ENCODE results near the gene KCNAB1.

The KCNAB1 gene

DNA sequence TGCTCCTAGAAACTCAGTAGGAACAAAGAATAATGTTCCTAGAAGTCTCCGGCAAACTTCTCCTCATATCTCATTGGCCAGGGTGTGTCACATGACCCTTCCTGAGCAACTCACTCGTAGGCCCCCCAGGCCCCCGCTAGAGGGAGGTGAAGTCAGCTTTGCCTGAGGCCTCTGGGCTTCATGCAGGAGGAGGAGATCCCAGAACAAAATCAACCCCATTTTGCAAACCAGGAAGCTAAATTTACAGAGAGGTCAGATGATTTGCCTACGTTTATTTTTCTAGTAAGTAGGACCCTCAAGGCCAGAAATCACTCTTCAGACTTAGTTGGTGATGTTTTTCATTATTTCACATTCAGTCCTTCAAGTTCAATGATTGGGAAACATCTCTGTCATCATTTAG, 335.5 kb downstream of the KCNAB1 start:
- peak; percentile 6 for DNase-seq (ENCODE audit: low spot score)

DNA sequence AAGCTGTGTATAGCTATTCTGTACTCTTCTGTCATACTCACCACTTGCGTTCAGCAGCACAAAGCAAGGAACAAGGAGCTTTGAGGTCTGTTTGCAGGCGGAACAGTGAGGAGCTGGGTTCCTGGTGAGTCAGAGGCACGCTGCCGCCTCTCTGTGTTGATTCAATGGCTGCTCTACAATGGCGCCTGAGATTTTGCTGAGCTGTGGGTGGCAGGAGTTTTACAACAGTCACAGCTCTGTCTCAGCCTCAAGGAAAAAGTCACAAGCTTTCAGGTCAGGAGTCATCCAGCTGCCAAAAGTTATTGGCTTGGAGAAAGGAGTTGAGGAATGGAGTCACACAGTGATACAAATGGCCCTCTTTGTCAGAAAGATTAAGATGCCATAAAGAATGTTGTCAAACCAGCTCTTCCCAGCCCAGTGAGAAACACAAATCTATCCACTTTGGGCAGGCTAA, 336.4 kb downstream of the KCNAB1 start:
- DNase-seq (ENCODE audit: low spot score), result no peak

DNA sequence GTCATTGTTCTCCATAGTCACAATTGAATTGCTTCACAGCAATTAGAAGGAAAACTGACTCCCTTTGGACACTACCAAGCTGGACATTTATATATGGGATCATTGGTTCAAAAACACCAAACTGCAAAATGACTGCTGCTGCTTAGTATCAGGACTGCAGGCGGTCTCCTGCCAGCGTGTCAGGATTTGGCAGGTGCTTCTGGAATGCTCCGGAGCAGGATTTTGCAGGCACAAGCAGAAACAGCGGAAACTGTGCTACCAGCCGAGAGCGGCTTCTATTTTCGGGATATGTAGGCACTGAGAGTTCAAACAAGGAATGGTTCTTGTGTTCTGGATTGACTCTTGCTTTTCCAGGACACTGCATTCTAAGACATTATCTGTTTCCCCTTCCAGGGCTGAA, 339.1 kb downstream of the KCNAB1 start:
- DNase-seq (ENCODE audit: low spot score), result no peak

DNA sequence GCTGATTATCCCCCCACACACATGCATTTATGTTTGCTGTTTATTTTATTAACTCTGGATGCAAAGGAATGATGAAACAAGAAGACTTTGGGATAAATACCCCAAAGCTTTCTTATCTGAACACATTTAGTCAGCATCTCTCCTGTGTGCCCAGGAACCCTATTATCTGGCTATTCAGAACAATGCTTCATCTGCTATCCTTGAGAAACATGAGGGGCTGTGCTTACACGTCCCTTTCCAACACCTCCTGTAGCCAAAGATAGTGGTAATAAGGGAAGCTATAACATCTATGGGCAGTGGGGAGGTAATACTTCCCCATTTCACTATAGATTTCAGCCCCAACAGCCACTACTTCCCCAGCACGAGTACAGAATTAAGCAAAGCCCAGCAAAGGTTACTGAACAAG, 339.8 kb downstream of the KCNAB1 start:
- no peak for DNase-seq (ENCODE audit: low spot score)

DNA sequence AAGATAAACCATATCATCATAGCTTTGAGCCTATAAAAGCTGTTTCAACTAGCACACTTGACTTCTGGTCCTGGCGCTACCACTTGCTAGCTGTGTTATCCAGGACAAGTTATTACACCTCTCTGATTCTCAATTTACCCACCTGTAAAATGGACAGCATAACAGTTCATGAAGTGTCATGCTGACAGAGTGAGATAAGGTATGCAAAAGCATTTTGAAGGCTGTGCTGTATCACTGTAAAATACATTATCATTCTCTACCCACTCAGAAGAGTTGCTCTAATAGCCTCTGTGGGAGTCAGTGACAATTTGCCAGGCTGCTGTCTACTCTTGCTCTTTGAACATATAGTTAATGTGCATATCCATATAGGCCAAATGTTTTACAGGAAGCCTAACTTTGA, 341.5 kb downstream of the KCNAB1 start:
- DNase-seq (ENCODE audit: low spot score), result no peak

DNA sequence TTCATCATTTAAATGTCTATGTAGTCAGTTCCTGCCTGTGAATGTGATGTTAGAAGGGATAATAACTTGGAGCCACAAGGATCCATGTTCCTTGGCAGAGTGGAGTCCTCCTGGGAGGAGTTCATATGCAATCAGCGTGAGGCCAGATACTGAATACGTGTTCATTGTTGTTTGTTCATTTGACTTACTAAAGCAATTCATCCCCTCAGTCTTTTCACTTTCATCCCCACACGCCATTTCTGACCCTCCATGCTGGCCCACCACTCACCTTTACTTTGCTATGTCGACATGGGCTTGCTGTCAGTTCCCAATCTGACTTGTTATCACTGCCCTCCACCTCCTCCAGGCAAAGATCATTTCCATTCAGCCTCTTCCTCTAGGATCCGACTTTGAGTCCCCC, 342.7 kb downstream of the KCNAB1 start:
- DNase-seq (ENCODE audit: low spot score), result no peak

DNA sequence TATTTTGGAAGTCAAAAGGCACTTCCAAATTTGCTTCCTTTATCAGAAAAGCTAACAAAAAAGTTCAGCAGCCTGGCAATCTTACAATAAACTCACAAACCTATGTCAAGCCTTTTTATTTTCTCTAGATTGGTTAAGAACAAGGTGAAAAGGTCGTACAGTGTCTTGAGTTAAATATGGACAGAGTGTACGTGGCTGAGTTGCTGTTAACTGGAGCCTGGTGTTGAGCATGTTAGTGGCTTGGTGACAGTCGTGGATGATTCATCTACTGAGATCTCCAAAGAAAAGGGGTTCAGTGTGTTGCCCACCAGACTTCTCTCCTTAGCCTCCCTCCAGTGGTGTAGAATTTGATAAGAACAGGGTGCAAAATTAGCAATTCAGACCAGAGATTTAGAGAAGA, 344.8 kb downstream of the KCNAB1 start:
- DNase-seq (ENCODE audit: low spot score), result no peak

DNA sequence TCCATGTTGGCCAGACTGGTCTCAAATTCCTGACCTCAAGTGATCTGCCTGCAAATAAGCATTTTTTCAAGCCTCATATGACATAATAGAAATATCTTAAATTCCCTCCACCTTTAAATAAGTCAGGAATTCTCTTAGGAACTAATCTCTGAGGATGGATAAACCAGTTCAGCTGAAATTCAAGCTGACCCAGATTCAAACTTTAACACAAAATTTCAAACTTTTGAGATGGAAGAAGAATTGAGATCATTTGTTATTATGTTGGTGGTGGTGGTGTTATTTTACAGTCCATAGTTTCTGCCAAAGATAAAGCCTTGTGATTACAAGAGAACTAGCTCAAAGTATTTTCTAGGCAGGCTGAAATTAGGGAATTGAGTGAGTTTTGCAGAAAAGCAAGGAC, 349.1 kb downstream of the KCNAB1 start:
- DNase-seq (ENCODE audit: low spot score), result no peak

DNA sequence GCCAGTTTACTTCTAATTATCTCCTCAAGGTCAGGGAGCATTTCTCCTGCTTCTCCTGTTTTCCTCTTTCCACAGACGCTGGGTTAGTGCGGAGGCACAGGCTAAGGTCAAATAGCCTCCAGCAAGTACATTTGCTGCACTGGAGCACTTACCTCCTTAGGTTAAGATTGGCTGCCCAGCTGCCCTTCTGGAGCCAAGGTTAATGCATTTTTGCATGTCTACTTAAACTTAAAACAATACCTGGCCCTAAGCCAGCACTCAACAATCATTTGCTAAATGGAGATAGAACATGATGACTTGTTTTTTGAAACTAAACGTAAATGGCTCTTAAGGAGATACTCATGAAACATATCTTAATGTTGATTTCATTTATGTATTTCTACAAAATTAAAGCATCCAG, 351.1 kb downstream of the KCNAB1 start:
- no peak for DNase-seq (ENCODE audit: low spot score)

DNA sequence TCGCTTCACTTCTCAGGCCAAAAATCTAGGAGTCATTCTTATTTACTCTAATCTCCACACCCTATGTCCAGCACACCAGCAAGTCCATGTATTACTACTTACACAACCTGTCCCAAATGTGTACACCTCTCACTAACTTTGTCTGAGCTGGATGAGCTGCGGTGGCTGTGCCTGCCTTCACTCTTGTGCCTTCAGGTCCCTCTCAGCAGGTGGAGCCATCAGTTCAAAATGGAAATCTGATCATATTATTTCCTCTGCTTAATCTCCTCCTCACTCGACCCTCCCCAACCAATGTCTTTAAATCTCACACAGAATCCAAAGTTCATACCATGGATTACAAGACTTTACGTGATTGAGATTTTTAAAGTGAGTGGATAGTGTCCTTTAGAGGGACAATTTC, 351.8 kb downstream of the KCNAB1 start:
- DNase-seq (ENCODE audit: low spot score), result no peak

DNA sequence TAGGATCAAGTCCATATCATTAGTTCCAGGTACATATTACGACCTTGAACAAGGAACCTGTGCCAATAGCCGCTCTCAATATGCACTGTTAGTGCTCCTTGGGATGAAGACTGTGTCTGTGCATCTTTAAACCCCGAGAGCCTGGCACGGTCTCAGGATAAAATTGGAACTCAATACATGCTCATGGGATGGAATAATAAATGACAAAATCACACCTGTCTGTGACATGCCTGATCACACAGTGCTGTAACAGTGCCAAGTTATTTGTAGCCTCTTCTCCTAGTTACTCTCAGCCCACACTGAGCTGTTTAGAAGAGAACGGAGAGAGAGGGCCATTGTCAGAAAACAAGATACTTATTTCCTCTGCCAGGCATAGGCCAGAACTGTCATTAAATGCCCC, 352.3 kb downstream of the KCNAB1 start:
- no peak for DNase-seq (ENCODE audit: low spot score)

DNA sequence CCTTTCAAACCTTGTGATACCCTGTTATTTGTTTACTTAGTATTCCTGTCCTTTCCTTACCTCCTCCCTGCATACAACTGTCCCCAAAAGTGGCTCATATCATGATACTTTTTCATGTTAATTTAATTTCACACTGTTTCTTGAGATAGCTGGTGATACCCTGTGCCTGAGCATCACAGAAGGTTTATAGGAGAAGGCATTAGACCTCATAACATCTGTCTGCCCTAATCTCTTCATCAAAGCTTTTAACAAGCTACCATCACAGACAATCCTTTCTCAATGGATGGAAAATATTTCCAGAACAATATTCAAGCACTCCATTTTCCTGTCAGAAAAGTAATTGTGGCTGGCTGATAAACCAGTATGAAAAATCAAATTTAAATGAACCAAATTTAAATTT, 353.0 kb downstream of the KCNAB1 start:
- DNase-seq (ENCODE audit: low spot score), result no peak

DNA sequence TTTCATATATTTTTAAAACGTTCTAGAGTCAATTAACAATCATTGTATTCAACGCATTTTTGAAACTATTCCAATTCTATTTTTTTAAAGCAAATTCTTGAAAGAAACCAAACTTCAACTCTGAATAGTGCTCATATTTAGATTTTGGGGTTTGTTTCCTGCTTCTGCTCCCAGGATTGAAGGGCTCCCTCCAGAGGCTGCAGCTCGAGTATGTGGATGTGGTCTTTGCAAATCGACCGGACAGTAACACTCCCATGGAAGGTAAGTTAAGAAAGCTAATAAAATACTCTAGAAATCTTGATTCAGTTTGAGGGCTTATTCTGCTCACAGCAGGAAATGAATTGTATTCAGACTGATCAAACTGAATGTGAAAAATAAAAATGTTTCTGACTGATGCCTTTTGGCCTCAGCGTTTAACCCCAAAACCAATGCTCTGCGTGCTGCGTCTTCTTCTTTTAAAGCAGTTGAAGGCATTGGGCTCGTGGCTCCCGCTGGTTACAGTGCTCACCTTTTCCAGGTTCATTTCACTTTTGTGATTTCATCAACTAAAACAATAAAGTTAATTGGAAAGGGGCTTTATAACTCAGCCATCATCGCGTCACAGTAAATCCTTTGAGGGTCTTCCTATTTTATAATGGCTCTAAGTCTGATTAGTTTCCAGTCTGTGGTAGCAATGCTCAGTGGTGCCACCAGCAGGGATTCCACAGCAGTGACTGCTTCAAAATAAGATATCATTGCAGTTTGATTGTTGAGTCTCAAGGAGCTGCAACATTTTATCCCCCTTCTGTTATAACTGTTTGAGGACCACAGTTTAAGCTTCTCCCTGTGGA, 354.4 kb downstream of the KCNAB1 start:
- peak; percentile 4 for DNase-seq (ENCODE audit: low spot score)

DNA sequence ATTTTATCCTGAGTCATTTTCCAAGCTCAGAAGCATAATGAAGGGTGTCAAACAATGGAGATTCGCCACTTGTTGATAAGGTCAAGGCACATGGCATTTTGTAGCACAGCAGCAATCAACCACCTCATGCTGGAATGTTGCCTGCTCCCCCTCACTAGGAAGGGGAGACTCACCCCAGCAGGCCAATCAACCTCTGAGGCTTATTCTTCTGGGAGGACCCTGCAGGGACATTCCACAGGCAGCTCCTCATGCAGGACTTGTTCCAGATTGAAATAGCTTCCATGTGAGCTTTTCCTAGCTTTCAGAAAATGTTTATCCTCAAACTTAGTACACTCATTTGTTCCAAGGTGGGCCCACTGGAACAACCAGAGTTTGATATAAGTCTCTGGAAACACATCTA, 356.9 kb downstream of the KCNAB1 start:
- DNase-seq (ENCODE audit: low spot score), result no peak

DNA sequence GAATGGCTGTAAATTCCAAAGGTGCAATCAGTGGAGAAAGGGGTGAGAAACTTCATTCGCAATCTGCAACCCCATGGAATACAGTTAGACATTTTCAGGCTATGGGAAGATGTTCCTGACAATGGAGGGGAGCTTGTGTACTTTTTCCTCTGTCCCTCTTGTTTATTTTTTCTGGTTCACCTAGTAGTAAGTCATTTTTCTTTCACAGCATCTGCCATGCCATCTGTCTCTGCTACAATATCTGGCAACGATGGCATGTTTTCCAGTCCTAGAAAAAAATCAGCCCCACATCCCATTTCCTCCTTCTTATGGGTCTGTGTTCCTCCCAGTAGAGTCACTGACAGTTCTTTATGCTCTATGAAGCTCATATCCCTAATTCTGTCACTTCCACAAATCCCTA, 358.5 kb downstream of the KCNAB1 start:
- no peak for DNase-seq (ENCODE audit: low spot score)

DNA sequence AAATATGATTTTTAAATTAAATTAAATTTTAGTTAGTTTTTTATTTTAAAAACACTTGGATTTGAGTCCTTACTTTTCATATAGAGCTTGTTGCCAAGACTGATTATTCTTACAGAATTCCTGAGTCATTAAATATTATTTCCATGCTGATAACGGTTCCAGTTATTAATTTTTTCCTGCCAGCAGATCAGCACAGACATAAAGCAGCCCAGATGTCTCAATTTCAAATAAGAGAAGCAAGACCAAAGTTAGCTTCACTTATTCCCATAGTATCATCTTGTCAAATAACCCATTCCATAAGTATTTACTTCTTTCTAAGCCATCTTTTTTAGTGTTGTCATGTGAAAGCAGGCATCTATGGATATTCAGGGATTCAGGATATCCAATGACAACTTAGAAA, 359.2 kb downstream of the KCNAB1 start:
- no peak for DNase-seq (ENCODE audit: low spot score)

DNA sequence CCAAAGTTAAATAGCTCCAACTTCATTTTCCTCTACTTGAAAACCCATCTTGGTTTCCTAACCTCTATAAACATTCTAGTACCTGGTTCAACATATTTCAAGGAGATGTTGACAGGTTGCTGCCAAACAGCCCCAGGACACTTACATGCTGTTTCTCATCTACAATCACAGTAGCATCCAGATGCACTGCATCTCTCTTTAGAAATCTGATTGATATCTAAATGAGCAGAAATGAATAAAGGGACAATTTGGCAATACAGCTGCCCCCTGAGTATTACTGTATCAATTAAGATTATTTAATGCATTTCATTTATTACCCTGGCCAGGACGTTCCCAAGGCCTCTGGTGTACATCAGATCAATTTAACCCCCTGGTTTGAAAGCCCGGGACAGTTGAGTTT, 360.6 kb downstream of the KCNAB1 start:
- DNase-seq (ENCODE audit: low spot score), result no peak

DNA sequence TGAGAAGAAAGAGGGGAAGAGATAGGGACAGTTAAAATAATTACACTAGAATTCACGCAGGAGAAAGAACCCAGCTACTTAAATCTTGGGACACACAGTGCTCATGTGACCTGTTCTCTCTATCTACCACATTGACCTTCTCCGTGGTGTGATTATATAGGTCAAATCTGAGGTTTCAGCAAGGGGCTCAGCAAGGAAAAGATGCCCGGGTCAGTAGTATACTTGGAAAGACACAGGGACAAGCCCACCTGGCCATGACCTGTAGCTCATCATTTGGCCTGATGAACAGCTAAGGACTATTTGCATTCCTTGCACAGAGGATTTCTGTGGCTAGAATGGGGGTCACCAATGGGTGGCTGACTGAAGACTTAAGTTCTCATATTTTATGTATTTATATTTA, 362.6 kb downstream of the KCNAB1 start:
- DNase-seq (ENCODE audit: low spot score), result no peak

DNA sequence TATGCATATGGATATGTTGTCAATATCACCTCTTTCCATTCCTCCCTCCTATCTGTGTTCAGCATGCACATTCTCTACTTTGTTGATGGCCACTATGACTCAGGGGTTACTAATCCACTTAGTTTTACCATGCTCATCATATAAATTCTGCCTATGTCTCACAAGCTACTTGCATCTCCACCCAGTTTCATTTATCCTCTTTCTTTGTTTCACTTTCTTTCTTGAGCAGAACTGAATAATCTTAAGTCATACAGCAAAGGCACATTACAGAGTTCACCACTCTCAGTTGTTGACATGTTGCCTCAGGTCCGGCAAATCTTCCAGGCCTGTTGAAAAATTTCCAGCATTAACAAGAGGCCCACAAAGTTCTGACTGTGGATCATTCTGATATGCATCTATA, 363.0 kb downstream of the KCNAB1 start:
- no peak for DNase-seq (ENCODE audit: low spot score)

DNA sequence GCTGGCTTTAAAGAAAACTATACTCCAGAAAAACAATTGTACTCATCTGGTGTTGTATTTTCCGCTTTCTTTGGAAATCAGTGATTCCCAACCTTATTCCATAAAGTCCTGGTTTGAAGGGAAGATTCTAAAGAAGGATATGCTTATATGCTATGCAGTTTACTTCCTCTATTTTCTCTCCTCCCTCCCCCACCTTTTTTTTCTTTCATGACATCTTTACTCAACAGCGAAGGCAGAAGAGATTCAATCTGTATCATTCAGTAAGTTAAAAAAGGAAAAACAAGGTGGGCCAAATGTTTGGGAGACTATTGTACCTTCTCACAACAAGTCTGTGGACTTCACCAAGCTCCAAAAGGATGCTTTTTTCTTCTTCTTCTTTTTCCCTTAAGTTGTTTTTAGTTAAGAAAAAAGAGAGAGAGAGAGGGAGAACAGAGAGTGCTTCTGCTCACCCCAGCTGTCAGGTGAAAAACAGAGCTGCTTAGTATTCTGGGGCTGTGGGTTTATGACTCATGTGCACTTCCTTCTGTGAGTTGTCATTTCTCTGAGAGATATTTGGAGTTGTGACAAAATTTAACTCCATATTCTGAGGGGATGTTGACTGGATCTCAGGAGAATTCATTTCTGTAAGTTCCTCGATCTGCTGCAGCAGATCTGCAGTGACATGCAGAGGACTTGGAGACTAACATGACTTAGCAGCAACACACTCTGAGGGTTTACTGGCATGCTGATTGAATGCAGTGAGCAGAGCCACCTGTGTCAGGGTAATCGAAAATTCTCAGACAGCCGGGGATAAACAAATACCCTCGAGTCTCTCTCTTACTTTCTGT, 363.8 kb downstream of the KCNAB1 start:
- no peak for DNase-seq (ENCODE audit: low spot score)

DNA sequence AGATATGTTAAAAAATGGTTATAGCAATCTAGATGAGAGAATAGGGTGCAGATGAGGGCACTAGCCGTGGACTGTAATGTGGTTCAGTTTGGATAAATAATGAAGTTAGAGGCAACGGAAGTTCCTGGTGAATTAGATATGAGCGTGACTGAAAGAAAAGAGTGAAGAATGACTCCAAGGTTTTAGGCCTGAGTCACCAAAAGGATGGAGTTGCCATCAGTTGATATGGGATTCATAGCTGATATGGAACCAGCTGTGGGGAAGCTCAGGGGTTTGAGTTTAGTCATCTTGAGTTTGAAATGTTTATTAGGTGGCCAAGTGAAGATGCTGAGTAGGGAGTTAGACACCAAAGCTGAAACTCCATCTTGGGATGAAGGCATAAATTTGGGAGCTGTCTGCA, 368.4 kb downstream of the KCNAB1 start:
- no peak for DNase-seq (ENCODE audit: low spot score)

DNA sequence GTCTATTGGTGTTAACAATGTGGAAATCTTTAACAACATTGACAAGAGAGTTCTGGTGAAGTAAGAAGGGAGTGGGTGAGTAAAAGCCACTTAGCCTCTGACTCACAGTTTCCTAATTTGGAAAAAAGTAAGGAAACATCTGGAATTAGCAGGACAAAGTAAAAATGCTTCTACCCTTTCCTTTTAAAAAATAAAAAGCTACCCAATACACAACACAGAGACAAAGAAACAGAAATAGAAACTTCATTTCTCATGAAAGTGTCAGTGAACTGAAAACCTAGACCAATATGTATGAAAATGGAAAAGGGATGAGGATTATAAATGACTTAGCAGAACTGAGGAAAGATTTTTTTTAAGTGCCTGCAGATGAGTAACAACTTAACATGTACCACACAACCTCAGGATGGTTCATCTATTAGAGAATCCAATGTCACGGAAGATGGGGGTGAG, 369.1 kb downstream of the KCNAB1 start:
- DNase-seq (ENCODE audit: low spot score), result no peak

DNA sequence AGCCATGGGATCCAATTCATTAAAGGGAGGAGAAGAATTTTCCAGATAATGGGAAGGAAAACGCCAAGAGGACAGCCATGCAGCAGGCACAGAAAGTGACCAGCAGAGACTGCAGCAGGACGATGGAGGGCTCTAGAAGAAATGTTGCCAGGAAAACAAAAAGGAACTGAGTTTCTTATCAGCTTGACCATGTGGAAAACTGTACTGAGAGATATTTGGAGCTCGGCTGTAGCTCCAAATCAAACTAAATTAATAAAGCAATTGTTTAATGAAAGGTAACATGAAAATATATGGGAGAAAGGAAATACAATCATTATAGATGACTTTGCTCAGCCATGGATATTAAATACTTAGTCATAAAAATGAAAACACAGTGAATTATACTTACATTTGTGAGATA, 370.8 kb downstream of the KCNAB1 start:
- no peak for DNase-seq (ENCODE audit: low spot score)
